GM15510 (cell line): Measurements from ENCODE around the gene RAP1GAP.

ENCODE experiments used
- POLR2A ChIP-seq: IDR thresholded peaks from 3 replicates; pipeline ENCODE4 v1.6.1; 2011; ENCODE audit warnings: borderline replicate concordance; ENCODE audit not compliant: insufficient read length; ENCODE audit errors: extremely low read depth

RAP1GAP gene

DNA sequence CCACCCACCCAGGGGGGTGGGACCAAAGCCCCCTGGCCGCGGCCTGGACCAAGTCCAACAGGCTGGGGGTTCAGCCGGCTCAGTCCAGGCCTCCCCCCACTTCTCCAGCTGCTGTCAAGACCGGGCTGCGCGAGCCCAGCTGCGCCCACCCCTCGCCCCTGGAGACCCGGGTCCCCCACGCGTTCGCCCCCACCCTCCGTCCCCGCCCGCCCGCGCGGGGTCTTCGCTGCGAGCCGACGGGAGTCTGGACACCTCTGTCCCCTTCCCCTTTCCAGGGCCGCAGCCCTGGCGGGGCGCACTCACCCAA is 253 bp downstream of the RAP1GAP start:
- no peak for TF ChIP-seq POLR2A

DNA sequence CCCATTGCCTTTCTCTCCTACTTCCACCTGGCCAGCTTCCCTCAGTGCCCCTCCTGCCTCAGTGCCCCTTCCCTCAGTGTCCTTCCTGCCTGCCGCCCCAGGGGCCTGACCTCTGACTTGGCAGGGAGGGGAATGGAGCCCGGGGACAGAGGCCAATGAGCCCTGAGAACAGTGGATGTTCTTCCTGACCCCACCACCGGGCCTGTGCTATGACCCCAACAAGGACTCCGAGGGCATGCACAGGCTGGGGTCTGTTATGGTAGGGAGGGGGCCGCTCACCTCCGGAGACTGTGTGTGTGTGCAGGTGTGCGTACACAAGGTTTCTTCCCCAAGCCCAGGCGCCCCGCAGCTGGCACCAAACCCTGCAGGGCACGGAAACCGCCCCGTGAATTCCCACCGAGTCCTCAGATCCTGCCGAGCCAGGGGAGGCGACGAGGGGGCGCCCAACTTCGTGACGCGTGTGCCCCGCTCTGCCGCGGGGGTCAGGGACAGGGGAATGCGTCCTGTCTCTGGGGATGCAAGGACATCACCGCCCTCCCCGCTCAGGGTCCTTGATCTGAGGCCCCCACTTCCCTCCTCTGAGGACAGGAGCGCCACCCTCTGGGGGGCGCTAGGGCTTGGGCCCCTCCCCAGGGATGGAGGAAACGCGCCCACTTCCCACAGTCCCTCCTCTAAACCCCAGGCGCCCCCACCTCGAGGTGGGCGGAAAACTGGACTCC is 766 bp downstream of the RAP1GAP start:
- TF ChIP-seq POLR2A, result no peak

DNA sequence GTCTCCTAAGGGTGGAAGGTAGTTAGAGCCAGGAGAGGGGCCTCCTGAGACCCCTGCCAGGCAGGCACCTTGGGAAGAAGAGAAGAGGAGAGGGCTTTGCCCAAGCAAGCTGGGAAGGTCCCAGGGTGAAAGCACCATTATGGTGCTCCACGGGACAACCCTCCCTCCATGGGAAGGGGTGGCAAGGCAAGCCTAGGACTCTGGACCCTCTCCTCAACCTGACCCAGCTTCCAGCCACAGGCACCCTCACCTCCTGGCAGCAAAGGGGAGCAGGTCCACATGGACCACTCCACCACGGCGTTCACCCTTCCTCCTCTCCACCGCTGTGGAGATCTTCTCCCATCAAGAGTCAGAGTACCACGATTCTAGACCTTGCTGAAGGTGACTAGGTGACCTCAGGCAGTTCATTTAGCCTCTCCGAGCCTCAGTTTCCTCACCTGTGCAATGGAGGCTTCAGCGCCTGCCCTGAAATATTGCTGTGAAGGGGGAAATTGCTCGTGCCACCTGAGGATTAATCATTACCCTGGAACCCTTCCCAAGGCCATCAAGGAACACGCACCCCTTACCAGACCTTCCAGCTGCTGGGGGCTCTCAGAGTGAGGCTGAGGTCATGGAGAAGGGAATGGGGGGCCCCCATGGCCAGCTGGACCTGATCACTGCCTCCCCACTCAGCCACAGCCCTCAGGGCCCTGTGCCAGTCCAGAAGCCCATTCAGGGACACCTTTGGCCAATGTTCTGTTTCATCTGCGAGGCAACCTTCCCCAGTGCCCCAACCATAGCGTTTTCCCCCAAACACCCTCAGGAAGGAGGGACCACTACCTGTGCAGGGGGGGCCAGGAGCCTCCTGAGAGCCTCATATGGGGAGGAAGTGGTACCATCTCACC is 1.6 kb downstream of the RAP1GAP start:
- no peak for TF ChIP-seq POLR2A

DNA sequence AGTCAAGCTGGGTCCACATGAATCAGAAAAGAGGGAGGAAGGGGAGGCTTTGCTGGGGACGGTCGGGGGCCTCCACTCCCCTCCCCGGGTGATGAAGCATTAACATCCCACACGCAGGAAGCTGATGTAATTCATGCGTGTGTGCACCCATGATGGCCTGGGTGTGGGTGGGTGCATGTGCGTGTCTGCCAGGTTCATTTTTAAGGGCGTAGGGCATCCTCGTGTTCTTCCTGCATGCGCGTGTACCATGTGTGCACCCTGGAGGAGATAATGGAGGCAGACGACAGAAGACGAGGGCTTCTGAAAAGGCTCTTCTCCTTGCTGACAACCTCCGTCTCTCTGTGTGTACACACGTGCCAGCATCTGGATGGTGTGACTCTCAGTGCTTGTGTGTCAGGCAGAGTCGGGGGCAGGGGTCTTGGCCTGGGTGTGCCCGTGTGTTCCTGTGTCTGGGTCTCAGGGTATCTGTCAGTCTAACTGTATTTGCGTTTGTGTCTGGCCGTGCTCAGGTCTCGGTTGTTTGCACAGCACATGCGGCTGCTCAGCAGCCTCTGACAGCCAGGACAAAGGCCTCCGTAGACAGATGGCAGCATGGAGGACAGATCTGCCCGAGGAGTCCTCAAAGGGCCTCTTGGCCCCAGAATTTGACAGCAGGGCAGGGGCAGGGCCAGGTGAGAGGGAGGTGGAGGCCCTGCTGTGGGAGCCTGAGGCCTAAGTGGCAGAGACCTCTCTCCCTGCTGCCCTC is 2.4 kb downstream of the RAP1GAP start:
- TF ChIP-seq POLR2A, result no peak

DNA sequence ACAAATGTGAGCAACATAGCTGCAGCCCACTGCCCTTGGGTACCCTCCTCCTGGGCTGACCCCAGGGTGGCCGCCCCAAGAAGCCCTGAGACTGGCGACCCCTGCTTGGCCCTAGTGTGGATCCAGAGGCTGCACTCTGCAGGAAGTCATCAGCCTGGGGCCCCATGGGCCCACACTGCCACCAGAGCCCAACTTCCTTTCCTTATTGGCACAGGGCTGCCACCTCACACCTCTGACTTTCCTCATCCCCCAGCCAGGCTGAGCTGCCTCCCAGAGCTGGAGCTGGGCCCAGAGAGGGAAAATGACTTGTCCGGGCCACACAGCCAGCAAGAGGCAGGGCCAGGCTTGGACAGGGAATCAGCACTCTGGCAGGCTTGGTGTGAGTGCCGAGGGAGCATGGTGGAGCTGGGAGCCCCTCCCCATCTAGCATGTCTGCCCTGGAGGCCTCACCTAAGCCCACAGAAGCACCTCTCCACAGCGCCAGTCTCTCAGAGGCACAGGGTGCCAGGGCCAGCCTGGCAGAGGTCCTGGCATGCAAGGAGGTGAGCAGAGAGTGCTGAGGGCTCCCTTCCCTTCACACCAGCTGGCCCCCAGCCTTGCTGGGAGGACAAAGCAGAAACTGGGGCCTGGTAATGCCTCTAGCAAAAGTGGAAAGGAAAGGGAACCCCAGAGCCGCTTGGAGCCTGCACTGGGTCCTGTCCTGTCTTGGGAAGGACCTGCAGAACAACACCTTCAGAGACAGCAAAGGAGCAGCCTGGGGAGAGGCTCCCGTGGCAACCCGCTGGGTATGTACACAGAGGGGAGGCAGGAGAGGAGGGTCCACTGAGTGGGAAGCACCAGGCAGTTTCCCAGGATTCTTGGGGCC is 3.2 kb downstream of the RAP1GAP start:
- no peak for TF ChIP-seq POLR2A

DNA sequence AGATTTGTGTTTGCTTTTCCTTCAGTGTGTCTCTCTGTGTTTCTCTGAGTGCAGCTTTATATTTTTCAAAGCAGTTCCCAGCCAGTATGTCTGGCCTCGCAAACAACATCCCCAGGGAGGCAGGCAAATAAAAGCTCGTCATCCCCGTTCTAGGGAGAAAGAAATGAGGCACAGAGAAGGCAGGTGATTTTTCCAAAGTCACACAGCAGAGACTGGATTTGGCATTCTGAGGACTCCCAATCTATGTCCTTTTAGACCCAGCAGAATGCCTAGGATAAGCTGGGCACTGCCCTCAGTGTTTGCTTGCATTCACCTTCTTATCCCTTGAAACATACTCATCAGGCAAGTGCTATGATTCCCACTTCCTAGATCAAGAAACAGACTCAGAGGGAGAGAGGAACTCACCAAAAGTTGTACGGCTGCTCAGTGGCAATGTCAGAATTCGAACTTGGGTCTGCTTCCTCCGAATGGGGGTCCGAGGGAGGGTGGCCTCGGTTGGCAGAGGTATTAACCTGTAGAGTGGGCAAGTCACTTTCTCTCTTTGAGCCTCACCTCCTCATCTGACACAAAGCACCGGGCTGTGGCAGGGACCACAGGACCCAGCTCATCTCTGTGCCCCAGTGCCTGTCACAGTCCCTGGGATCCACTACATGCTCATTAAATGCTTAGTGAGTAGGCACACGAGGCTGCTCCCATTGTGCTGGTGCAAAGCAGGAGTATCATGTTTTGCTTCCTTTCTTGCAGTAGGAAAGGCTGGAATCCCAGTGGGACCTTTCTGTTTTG is 4.2 kb downstream of the RAP1GAP start:
- TF ChIP-seq POLR2A, result no peak

DNA sequence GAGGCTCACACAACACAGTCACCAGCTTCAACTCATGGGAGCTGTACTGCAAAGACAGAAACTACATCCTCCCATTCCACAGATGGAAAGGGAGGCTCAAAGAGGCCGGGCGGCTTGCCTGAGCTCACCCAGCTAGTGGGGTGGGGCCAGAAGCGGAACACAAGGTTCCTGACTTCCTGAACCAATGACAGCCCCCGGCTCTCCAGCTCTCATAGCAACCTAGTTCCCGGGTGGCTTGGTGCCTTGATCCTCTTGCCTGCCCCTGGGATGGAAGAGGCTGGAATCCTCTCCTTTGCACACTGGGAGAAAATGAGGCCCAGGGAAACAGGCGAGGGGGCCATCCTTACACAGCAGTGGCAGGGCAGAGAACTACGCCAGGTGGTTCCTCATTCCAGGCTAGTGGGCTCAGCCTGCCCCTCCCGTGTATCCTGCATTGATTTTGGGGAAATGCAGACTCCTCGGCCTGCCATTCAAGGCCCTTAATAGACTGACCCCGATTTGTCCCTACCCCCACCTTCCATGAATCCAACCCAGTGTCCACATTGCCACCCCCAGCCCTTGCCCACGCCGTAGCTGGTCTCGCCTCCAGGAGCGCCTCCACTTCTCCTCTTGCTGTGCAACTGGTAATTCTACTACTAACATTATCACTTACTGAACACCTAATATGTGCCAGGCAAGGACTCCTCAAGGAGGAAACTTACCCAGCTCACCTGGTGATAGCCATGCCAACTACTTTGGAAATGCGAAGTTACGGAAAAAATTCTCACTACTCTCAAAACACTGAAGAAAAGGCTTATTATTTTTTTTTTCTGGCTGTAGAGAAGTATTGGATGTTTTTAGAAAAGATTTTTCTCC is 5.0 kb downstream of the RAP1GAP start:
- no peak for TF ChIP-seq POLR2A

DNA sequence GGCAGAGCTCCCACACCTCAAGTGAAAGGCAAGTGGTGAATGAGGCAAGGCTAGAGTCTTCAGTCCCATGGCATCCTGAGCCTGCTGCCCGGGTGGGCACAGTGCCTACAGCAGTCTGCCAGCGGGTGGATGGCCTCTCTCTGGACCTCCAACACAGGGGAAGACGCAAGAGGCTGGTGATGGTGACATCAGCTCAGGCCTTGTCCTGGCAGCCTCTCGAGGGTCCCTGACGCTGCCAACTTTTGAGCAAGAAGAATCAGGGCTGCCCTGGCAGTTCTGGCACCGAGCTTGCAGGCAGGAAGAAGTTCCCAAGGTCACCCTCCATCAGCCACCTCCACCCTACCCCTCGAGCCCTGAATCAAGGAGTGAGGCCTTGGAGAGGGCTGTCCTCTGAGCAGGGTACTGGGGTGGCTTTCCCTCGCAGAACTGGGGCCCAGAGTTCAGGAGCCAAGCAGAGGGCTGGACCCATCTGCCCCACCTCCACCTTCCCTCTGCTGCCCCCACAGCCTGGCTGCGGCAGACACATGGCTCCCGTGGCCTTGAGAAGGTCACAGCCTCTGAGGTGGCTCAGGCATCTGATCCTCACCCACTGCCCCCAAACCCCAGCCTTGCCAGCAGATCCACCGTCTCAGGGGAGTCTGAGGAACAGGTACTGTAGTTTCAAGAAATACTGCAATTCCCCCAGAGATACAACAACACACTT is 5.8 kb downstream of the RAP1GAP start:
- no peak for TF ChIP-seq POLR2A

DNA sequence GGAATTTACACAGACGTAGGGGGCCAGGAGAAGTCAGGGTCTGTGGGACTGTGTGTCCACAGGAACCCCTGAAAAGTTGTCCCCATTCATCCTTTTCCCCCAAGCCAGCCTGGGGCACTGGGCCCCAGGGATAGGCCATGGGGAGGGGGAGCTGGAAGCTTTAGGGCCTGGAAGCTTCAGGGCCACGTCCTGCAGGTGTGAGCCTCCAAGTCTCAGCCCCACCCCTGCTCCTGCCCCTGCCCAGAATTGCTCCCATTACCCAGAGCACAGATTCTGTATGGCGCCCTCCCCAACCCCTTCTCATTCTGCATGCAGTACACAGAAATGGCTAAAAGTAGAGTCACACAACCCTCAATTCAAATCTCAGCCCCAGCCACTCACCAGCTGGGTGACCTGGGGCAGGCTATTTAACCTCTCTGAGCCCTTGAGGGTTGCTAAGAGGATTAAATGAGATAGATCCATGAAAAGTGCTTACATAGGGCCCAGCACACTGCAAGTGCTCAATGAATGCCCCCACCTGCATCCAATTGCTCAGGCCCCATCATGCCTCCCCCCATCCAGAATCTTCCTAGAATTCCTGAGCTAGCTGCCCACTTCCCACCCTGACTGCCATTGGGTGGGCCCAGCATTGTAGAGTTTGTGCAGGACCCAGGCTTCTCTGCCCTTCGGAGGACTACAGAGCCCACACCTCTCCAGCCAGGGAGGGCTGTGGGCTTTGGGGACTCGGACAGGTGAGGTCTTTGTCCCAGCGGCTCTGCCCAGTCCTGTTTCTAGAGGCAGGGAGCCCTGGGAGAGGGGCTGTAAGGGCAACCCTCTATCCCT is 6.5 kb downstream of the RAP1GAP start:
- TF ChIP-seq POLR2A, result no peak

DNA sequence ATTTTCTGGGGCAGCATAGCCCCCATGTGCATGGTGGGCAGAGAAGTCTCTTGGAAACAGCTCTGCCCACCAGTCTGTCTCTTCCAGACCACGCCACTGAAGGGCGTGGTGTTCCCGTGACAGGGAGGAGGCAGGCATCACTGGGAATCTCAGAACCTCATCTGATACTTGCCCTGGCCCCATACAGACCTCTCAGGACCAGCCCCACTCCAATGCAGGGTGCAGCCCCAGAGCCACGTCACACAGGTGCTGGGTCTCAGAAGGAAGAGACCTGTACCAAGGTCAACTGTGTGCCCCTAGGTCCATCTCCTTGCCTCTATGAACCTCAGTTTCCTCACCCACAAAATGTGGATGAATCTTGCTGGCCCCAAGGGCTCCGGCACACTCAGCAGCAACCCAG is 7.3 kb downstream of the RAP1GAP start:
- TF ChIP-seq POLR2A, result no peak

DNA sequence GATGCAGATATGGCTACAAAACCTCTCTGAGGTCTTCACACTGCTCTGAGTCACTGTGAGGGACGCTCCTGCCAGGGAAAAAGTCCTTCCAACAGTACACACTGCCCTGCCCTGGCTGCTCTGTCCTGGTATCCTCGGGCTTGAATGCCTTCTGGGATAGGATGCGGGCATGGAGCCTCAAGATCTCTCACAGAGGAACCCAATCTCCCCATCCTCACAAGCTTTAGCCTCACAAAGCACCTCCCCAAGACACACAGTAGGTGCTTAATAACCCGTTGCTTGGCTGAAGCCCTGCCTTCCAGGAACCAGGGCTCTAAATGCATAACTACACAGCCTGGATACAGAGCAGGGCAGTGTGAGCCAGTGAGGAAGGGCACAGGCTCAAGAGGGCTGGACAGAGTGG is 9.2 kb downstream of the RAP1GAP start:
- TF ChIP-seq POLR2A, result no peak
